Uterus (tissue), 2 donors: Measurements from ENCODE around the gene RAB6A.

ENCODE experiments used
- POLR2A ChIP-seq, 2 donors: fragments of 450-650 bp; IDR thresholded peaks; one replicate each; pipeline ENCODE4 v1.6.1; 2016; ENCODE audit warnings: antibody characterized with exemption in 2 of 2, mild to moderate bottlenecking in 1 of 2, moderate library complexity in 1 of 2
- TF ChIP-seq, protein P1 (sequence below), 4 experiments: fragments of 200-600 bp in 2 of 4; fragments of 450-650 bp in 2 of 4; sonication (generic) in 2 of 4; IDR thresholded peaks; one replicate each; pipeline ENCODE4 v1.5.1; 2016 to 2019; ENCODE audit warnings: antibody characterized with exemption in 4 of 4, mild to moderate bottlenecking in 2 of 4, moderate library complexity in 1 of 4

DNA sequence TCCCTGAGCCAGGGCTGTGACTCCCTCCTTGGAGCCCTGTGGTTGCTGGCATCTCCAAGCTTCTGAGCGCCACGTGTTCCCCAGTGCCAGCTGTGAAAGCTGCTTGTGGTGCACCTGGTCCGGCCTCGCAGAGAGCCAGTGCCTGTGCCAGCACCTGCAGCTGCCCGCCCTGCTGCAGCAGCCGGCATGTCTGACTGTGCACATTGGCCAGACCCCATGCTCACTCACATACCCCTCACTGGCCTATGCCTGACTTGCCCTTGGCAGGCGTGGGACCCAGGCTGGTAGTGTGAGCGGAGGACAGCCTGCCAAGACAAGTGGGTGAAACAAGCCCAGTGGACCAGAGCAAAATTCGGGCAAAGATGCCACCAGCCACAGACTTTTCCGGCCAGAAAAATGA is 36.6 kb upstream of the RAB6A start:
- TF ChIP-seq, protein P1, sequence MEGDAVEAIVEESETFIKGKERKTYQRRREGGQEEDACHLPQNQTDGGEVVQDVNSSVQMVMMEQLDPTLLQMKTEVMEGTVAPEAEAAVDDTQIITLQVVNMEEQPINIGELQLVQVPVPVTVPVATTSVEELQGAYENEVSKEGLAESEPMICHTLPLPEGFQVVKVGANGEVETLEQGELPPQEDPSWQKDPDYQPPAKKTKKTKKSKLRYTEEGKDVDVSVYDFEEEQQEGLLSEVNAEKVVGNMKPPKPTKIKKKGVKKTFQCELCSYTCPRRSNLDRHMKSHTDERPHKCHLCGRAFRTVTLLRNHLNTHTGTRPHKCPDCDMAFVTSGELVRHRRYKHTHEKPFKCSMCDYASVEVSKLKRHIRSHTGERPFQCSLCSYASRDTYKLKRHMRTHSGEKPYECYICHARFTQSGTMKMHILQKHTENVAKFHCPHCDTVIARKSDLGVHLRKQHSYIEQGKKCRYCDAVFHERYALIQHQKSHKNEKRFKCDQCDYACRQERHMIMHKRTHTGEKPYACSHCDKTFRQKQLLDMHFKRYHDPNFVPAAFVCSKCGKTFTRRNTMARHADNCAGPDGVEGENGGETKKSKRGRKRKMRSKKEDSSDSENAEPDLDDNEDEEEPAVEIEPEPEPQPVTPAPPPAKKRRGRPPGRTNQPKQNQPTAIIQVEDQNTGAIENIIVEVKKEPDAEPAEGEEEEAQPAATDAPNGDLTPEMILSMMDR (IDR thresholded peaks at IDR 0.05): no peak
- TF ChIP-seq POLR2A (IDR thresholded peaks at IDR 0.05): no peak
